ENCODE data around the gene MOCS1.

Gene MOCS1

GRCh38 chr6:39893286-39893685, 41.0 kb downstream of the MOCS1 start:
- DNase-seq (ENCODE audit: low read depth) = no peak

GRCh38 chr6:39892490-39893129, 41.7 kb downstream of the MOCS1 start:
- no peak overlapping the region for H3K4me3 ChIP-seq (ENCODE audit: low read depth, low read length)
- DNase-seq (ENCODE audit: low read depth) = peak; percentile 47
- TF ChIP-seq CTCF (IDR thresholded peaks at IDR 0.05; ENCODE audit: insufficient read depth, low read depth, low read length, missing control alignments) = peak; percentile 56

More at GRCh38 chr6:39893286-39893685, 41.0 kb downstream of the MOCS1 start:
- TF ChIP-seq CTCF (IDR thresholded peaks at IDR 0.05; ENCODE audit: insufficient read depth, low read depth, low read length, missing control alignments) = no peak
- no peak overlapping the region for H3K4me3 ChIP-seq (ENCODE audit: low read depth, low read length)

- TF ChIP-seq CTCF (IDR thresholded peaks at IDR 0.05; ENCODE audit: insufficient read depth, low read depth, low read length, missing control alignments) = no peak
- DNase-seq (ENCODE audit: low read depth) = no peak
Observed at GRCh38 chr6:39891976-39892375, 42.3 kb downstream of the MOCS1 start.

GRCh38 chr6:39891353-39891752, 42.9 kb downstream of the MOCS1 start:
- DNase-seq (ENCODE audit: low read depth) = no peak
- TF ChIP-seq CTCF (IDR thresholded peaks at IDR 0.05; ENCODE audit: insufficient read depth, low read depth, low read length, missing control alignments) = no peak

More at GRCh38 chr6:39891976-39892375, 42.3 kb downstream of the MOCS1 start:
- no peak overlapping the region for H3K4me3 ChIP-seq (ENCODE audit: low read depth, low read length)

GRCh38 chr6:39889229-39889628, 45.0 kb downstream of the MOCS1 start:
- no peak for DNase-seq (ENCODE audit: low read depth)
- no peak overlapping the region for H3K4me3 ChIP-seq (ENCODE audit: low read depth, low read length)
- TF ChIP-seq CTCF (IDR thresholded peaks at IDR 0.05; ENCODE audit: insufficient read depth, low read depth, low read length, missing control alignments) = no peak

More at GRCh38 chr6:39891353-39891752, 42.9 kb downstream of the MOCS1 start:
- no peak overlapping the region for H3K4me3 ChIP-seq (ENCODE audit: low read depth, low read length)

DNA sequence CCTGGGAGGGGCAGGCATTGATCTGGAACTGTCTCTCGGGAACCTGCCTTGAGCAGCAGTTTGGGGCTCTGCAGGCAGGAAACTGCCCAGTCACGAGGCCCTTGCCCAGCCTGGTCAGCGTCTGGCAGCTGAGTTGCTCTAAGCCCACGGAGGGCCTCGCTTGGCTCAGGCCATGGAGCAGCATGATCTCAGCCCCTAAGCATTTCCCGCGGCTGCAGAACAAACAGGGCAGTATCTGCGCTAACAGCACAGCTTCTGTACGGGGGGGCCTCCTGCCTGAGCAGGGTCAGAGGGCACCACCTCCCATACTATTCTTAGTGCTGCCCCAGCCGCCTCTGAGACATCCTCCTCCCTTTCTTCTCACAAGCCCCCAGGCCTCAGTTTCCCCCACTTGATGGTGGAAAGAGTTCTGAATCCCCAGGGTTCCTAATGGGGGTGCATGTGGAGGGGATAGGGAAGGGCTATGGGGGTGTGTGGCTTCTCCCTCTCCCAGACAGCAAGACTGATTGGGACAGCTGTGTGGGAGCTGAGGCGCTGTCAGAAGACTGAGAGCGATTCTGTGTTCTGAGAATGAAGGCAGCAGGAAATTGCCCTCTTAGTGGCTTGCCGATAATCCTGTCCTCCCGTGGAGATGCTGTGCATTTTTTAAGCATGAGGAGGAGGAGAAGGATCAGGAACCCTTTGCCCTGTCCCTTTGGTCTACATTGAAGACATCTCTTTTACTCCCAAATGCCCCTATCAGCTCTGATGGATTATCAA, 46.4 kb downstream of the MOCS1 start:
- DNase-seq (ENCODE audit: low read depth) = no peak
- TF ChIP-seq CTCF (IDR thresholded peaks at IDR 0.05; ENCODE audit: insufficient read depth, low read depth, low read length, missing control alignments) = no peak
- no peak overlapping the region for H3K4me3 ChIP-seq (ENCODE audit: low read depth, low read length)
